Glomerular endothelial cell (primary cell): ENCODE data around the gene MYOZ1. TPM values are rescaled to one million over a fixed set of nuclear protein-coding genes. Genes with fewer than 3 reads are reported as not detected.
"Not testable (repeated sequence)": the region's sequence is repeated elsewhere in the genome, so short reads cannot be mapped to it uniquely, and the experiment has no call there.

Experiments used
- DNase-seq: peaks from one replicate; pipeline ENCODE4 v3.0.0-alpha.2; 2011; ENCODE audit warnings: low read depth, low spot score; ENCODE audit errors: extremely low read depth
- total RNA-seq: library from RNA; depleted of rRNA; stranded (reverse); fragments of >200 nt; gene quantifications from 2 replicates; pipeline ENCODE4 v1.2.3, GENCODE V29; 2015

MYOZ1 gene
- total RNA-seq, 1 donor from 2014 or later = not detected

GRCh38 chr10:73647875-73648651 is 6.8 kb upstream of the MYOZ1 start:
- DNase-seq = no peak

GRCh38 chr10:73647211-73647874 is 6.1 kb upstream of the MYOZ1 start:
- no peak for DNase-seq

- no peak for DNase-seq
These were observed 5.3 kb upstream of the MYOZ1 start for GRCh38 chr10:73646598-73647041.

GRCh38 chr10:73645251-73645650 is 4.0 kb upstream of the MYOZ1 start:
- DNase-seq = no peak

- no peak for DNase-seq
These were observed 3.5 kb upstream of the MYOZ1 start for GRCh38 chr10:73644767-73645166.

- peak; percentile 55 for DNase-seq
These were observed 2.9 kb upstream of the MYOZ1 start for GRCh38 chr10:73644015-73644743.

- DNase-seq = no peak
These were observed 2.1 kb upstream of the MYOZ1 start for GRCh38 chr10:73643362-73643761.

- DNase-seq = no peak
These were observed 2.0 kb downstream of the MYOZ1 start for GRCh38 chr10:73639286-73639685.

GRCh38 chr10:73635781-73636180 is 5.5 kb downstream of the MYOZ1 start:
- DNase-seq = no peak

- DNase-seq = no peak
These were observed 6.9 kb downstream of the MYOZ1 start for GRCh38 chr10:73634421-73634820.

GRCh38 chr10:73629165-73629564 is 12.1 kb downstream of the MYOZ1 start:
- no peak for DNase-seq

- no peak for DNase-seq
These were observed 12.9 kb downstream of the MYOZ1 start for GRCh38 chr10:73628405-73628804.

- no peak for DNase-seq
These were observed 14.0 kb downstream of the MYOZ1 start for GRCh38 chr10:73627300-73627699.

GRCh38 chr10:73625884-73626752 is 15.2 kb downstream of the MYOZ1 start:
- peak; percentile 97 for DNase-seq

- no peak for DNase-seq
These were observed 16.0 kb downstream of the MYOZ1 start for GRCh38 chr10:73625004-73625883.

- no peak for DNase-seq
These were observed 18.2 kb downstream of the MYOZ1 start for GRCh38 chr10:73623056-73623455.

GRCh38 chr10:73620974-73621373 is 20.3 kb downstream of the MYOZ1 start:
- not testable (repeated sequence) for DNase-seq

- DNase-seq = not testable (repeated sequence)
These were observed 24.1 kb downstream of the MYOZ1 start for GRCh38 chr10:73617143-73617542.

- DNase-seq = no peak
These were observed 26.6 kb downstream of the MYOZ1 start for GRCh38 chr10:73614720-73615119.

- DNase-seq = no peak
These were observed 32.2 kb downstream of the MYOZ1 start for GRCh38 chr10:73609116-73609515.
